ENCODE measurements around the gene PNPLA2.

PNPLA2 gene

GRCh38 chr11:802018-802617, 16.6 kb upstream of the PNPLA2 start:
- H4K20me1 ChIP-seq (ENCODE audit: insufficient read depth), result no peaks in the 10 kb centered on the region
- H3K36me3 ChIP-seq (ENCODE audit: insufficient read depth), result no peaks in the 10 kb centered on the region
- no peak overlapping the region for H3K27ac ChIP-seq
- no peak overlapping the region for H3K4me2 ChIP-seq
- no peaks in the 10 kb centered on the region for H3K27me3 ChIP-seq (ENCODE audit: insufficient read depth, low read depth)
- H2AFZ ChIP-seq (ENCODE audit: low read depth), result no peak overlapping the region
- TF ChIP-seq CTCF (conservative IDR thresholded peaks at IDR 0.05; ENCODE audit: low read depth, low read length), result no peak
- no peak overlapping the region for H3K9ac ChIP-seq
- H3K4me1 ChIP-seq (ENCODE audit: low read depth, poor library complexity, severe bottlenecking), result peaks cover 21% of the 10 kb centered on the region
- H3K4me3 ChIP-seq (IDR thresholded peaks at IDR 0.05; ENCODE audit: insufficient read depth, low read depth, low read length), result no peak overlapping the region
- no peaks in the 10 kb centered on the region for H3K79me2 ChIP-seq (ENCODE audit: insufficient read depth, low read depth)

GRCh38 chr11:802693-803466, 15.8 kb upstream of the PNPLA2 start:
- H2AFZ ChIP-seq (ENCODE audit: low read depth), result no peak overlapping the region
- no peaks in the 10 kb centered on the region for H3K36me3 ChIP-seq (ENCODE audit: insufficient read depth)
- peaks cover 6% of the 10 kb centered on the region; the same call in 1 of the 2 replicates for H3K79me2 ChIP-seq (ENCODE audit: insufficient read depth, low read depth)
- no peak overlapping the region for H3K4me3 ChIP-seq (IDR thresholded peaks at IDR 0.05; ENCODE audit: insufficient read depth, low read depth, low read length)
- H3K27ac ChIP-seq, result no peak overlapping the region
- TF ChIP-seq CTCF (conservative IDR thresholded peaks at IDR 0.05; ENCODE audit: low read depth, low read length), result no peak
- peaks cover 24% of the 10 kb centered on the region for H3K4me1 ChIP-seq (ENCODE audit: low read depth, poor library complexity, severe bottlenecking)
- H4K20me1 ChIP-seq (ENCODE audit: insufficient read depth), result no peaks in the 10 kb centered on the region
- no peak overlapping the region for H3K9ac ChIP-seq
- H3K27me3 ChIP-seq (ENCODE audit: insufficient read depth, low read depth), result no peaks in the 10 kb centered on the region
- H3K4me2 ChIP-seq, result no peak overlapping the region

- peaks cover 12% of the 10 kb centered on the region; the same call in 1 of the 2 replicates for H3K79me2 ChIP-seq (ENCODE audit: insufficient read depth, low read depth)
- H3K4me3 ChIP-seq (IDR thresholded peaks at IDR 0.05; ENCODE audit: insufficient read depth, low read depth, low read length), result no peak overlapping the region
- no peaks in the 10 kb centered on the region for H4K20me1 ChIP-seq (ENCODE audit: insufficient read depth)
- H2AFZ ChIP-seq (ENCODE audit: low read depth), result no peak overlapping the region
- H3K4me1 ChIP-seq (ENCODE audit: low read depth, poor library complexity, severe bottlenecking), result peaks cover 27% of the 10 kb centered on the region
- H3K27ac ChIP-seq, result no peak overlapping the region
- H3K36me3 ChIP-seq (ENCODE audit: insufficient read depth), result no peaks in the 10 kb centered on the region
- H3K4me2 ChIP-seq, result no peak overlapping the region; the same call in 1 of the 2 replicates
- no peaks in the 10 kb centered on the region for H3K27me3 ChIP-seq (ENCODE audit: insufficient read depth, low read depth)
- no peak for TF ChIP-seq CTCF (conservative IDR thresholded peaks at IDR 0.05; ENCODE audit: low read depth, low read length)
- no peak overlapping the region for H3K9ac ChIP-seq
Observed at GRCh38 chr11:803467-803742, 15.3 kb upstream of the PNPLA2 start.

- Histone ChIP-seq H3K36me3 (ENCODE audit: insufficient read depth) (no peaks in the 10 kb centered on the region), H3K4me1 (ENCODE audit: low read depth, poor library complexity, severe bottlenecking) (peaks cover 23% of the 10 kb centered on the region), H3K27ac (no peak overlapping the region), H4K20me1 (ENCODE audit: insufficient read depth) (no peaks in the 10 kb centered on the region), H3K79me2 (ENCODE audit: insufficient read depth, low read depth) (peaks cover 17% of the 10 kb centered on the region; the same call in 1 of the 2 replicates), H2AFZ (ENCODE audit: low read depth) (no peak overlapping the region), H3K4me2 (peak overlapping the region; percentile 86), H3K9ac (no peak overlapping the region), H3K27me3 (ENCODE audit: insufficient read depth, low read depth) (no peaks in the 10 kb centered on the region), H3K4me3 (IDR thresholded peaks at IDR 0.05; ENCODE audit: insufficient read depth, low read depth, low read length) (no peak overlapping the region)
- no peak for TF ChIP-seq CTCF (conservative IDR thresholded peaks at IDR 0.05; ENCODE audit: low read depth, low read length)
Observed at GRCh38 chr11:803770-804598, 14.7 kb upstream of the PNPLA2 start.

Data from KMS-11 (cell line).